ENCODE data around the gene GCAT.

DNA sequence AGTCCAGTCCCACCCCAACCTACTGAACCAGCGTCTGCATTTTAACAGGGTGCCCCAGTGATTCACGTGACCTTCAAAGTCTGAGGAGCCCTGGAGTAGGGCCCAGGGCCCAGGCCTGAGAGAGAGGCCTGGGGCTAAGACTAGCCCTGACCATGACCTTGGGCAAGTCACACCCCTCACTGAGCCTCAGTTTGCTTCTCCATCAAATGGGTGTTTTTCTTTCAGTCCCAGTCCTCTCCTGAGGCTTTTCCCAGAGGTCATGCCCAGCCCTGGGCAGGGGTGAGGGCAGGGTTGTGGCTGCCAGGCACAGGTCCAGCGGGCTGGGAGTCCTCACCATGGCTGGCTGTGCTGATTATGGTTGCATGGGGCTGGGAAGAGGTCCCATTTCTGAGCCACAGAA, 33.0 kb upstream of the GCAT start:
- TF ChIP-seq ZBED1 (IDR thresholded peaks at IDR 0.05; ENCODE audit: borderline replicate concordance) = no peak
- TF ChIP-seq POLR2A (IDR thresholded peaks at IDR 0.05; ENCODE audit: low read depth, low read length) = no peak
- TF ChIP-seq, protein P1, sequence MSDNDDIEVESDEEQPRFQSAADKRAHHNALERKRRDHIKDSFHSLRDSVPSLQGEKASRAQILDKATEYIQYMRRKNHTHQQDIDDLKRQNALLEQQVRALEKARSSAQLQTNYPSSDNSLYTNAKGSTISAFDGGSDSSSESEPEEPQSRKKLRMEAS (IDR thresholded peaks at IDR 0.05; ENCODE audit: low read depth, low read length) = no peak
- TF ChIP-seq, protein P2, sequence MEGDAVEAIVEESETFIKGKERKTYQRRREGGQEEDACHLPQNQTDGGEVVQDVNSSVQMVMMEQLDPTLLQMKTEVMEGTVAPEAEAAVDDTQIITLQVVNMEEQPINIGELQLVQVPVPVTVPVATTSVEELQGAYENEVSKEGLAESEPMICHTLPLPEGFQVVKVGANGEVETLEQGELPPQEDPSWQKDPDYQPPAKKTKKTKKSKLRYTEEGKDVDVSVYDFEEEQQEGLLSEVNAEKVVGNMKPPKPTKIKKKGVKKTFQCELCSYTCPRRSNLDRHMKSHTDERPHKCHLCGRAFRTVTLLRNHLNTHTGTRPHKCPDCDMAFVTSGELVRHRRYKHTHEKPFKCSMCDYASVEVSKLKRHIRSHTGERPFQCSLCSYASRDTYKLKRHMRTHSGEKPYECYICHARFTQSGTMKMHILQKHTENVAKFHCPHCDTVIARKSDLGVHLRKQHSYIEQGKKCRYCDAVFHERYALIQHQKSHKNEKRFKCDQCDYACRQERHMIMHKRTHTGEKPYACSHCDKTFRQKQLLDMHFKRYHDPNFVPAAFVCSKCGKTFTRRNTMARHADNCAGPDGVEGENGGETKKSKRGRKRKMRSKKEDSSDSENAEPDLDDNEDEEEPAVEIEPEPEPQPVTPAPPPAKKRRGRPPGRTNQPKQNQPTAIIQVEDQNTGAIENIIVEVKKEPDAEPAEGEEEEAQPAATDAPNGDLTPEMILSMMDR (IDR thresholded peaks at IDR 0.05 in 2 of 3, conservative IDR thresholded peaks at IDR 0.05 in 1 of 3; ENCODE audit: control insufficient read depth in 2 of 3, extremely low read depth in 1 of 3, insufficient read depth in 1 of 3, low read depth in 3 of 3, low read length in 3 of 3) = no peak
- no peak for TF ChIP-seq POLR2AphosphoS5 (IDR thresholded peaks at IDR 0.05; ENCODE audit: low read length)
- TF ChIP-seq NFIC (IDR thresholded peaks at IDR 0.05; ENCODE audit: low read depth, low read length) = no peak
- TF ChIP-seq CREB1 (IDR thresholded peaks at IDR 0.05; ENCODE audit: low read depth) = no peak
- no peak for TF ChIP-seq NBN (IDR thresholded peaks at IDR 0.05)
- no peak for TF ChIP-seq EP300 (IDR thresholded peaks at IDR 0.05; ENCODE audit: borderline replicate concordance in 1 of 2, control insufficient read depth in 1 of 2, low read depth in 2 of 2, low read length in 2 of 2)
- no peak for TF ChIP-seq FOS (IDR thresholded peaks at IDR 0.05; ENCODE audit: borderline replicate concordance, extremely low read depth, insufficient read length)
- TF ChIP-seq CHD4 (IDR thresholded peaks at IDR 0.05) = no peak
- TF ChIP-seq GABPA (IDR thresholded peaks at IDR 0.05; ENCODE audit: low read depth) = no peak
- TF ChIP-seq, protein P3, sequence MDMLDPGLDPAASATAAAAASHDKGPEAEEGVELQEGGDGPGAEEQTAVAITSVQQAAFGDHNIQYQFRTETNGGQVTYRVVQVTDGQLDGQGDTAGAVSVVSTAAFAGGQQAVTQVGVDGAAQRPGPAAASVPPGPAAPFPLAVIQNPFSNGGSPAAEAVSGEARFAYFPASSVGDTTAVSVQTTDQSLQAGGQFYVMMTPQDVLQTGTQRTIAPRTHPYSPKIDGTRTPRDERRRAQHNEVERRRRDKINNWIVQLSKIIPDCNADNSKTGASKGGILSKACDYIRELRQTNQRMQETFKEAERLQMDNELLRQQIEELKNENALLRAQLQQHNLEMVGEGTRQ (IDR thresholded peaks at IDR 0.05; ENCODE audit: borderline replicate concordance, low read depth, low read length) = no peak

Data from GM12878 (cell line).